K562 (cell line): ENCODE data around the gene GRAMD4. TPM values are rescaled to one million over a fixed set of nuclear protein-coding genes. Genes with fewer than 3 reads are reported as not detected.

Experiments used
- ATAC-seq: fragments of 200-7000 bp; cut with Tn5 transposase; 3 replicates; pipeline ENCODE4 v1.9.1; 2020; ENCODE audit warnings: moderate library complexity
- BruUV-seq: library from RNA; stranded (reverse); fragments of 400-500 nt; replicated peaks from 2 replicates; lab custom pipeline; 2021; lab: Mats Ljungman, UMichigan
- CTCF ChIA-PET: fragments of 300-600 bp; formaldehyde crosslinking; extraction: SDS; loops from one replicate; lab custom pipeline; 2021; ENCODE audit warnings: low intra/inter-chr PET ratio; lab: Yijun Ruan, JAX
- POLR2A ChIA-PET: fragments of 300-600, 350-650 bp; sonication (Branson Sonifier 250); formaldehyde crosslinking; extraction: SDS; loops from one replicate; lab custom pipeline; 2021; ENCODE audit warnings: antibody characterized with exemption, inconsistent platforms; lab: Yijun Ruan, JAX
- DNase-seq, 4 experiments: peaks; one replicate each; pipeline versions ENCODE4 v3.0.0 to v3.0.0-alpha.2; 2011 to 2018; ENCODE audit warnings: low spot score in 3 of 4, mixed read lengths in 3 of 4; ENCODE audit errors: extremely low read depth in 1 of 4
- FAIRE-seq: peaks from 2 replicates; lab custom pipeline; 2011; peaks lifted over from hg19 to GRCh38; lab: Jason Lieb, UNC
- H2AFZ ChIP-seq: 2 replicates; pipeline ENCODE4 v1.6.0; 2011; ENCODE audit warnings: low read depth, low read length, control low read depth, inconsistent platforms
- H3K27ac ChIP-seq: fragments of 200-600 bp; 3 replicates; pipeline ENCODE4 v1.8.0; 2011; ENCODE audit warnings: low read depth, mild to moderate bottlenecking, control low read depth, inconsistent platforms, low read length, moderate library complexity, mixed read lengths; ENCODE audit errors: extremely low read depth
- H3K27me3 ChIP-seq, 2 experiments: fragments of 300-600 bp in 1 of 2; 2 replicates in 1 of 2; 3 replicates in 1 of 2; pipeline versions ENCODE4 v1.6.0 to v1.8.0; 2011; ENCODE audit warnings: inconsistent platforms in 2 of 2, low read length in 2 of 2, mild to moderate bottlenecking in 1 of 2, mixed read lengths in 1 of 2, moderate library complexity in 1 of 2; ENCODE audit not compliant: control insufficient read depth in 2 of 2, insufficient read depth in 2 of 2
- H3K36me3 ChIP-seq: fragments of 300-600 bp; 3 replicates; pipeline ENCODE4 v1.8.0; 2011; ENCODE audit warnings: mild to moderate bottlenecking, low read length, inconsistent platforms; ENCODE audit not compliant: control insufficient read depth, insufficient read depth
- H3K4me1 ChIP-seq, 2 experiments: fragments of 200-600 bp in 1 of 2; replicated peaks in 1 of 2; 2 replicates in 1 of 2; 3 replicates in 1 of 2; pipeline versions ENCODE4 v1.5.1 to v1.8.0; 2011; ENCODE audit warnings: inconsistent platforms in 2 of 2, low read length in 2 of 2, mild to moderate bottlenecking in 1 of 2, mixed read lengths in 1 of 2, moderate library complexity in 1 of 2; ENCODE audit not compliant: control insufficient read depth in 2 of 2, insufficient read depth in 2 of 2
- H3K4me2 ChIP-seq: 2 replicates; pipeline ENCODE4 v1.6.1; 2011; ENCODE audit warnings: low read length, control low read depth, inconsistent platforms, mixed read lengths; ENCODE audit not compliant: insufficient read depth
- H3K4me3 ChIP-seq: fragments of 200-600 bp; sonication (generic), shearing (Covaris generic); 2 replicates; pipeline ENCODE4 v1.5.1; 2016; ENCODE audit warnings: control low read depth, inconsistent platforms
- H3K79me2 ChIP-seq: fragments of 200-600 bp; 3 replicates; pipeline ENCODE4 v1.8.0; 2011; ENCODE audit warnings: low read length, inconsistent platforms; ENCODE audit not compliant: control insufficient read depth, insufficient read depth
- H3K9ac ChIP-seq, 2 experiments: 2 replicates each; pipeline versions ENCODE4 v1.6.0 to v1.6.1; 2011; ENCODE audit warnings: low read depth in 2 of 2, low read length in 2 of 2, control low read depth in 1 of 2, inconsistent platforms in 1 of 2, mild to moderate bottlenecking in 1 of 2, mixed read lengths in 1 of 2; ENCODE audit not compliant: insufficient read depth in 1 of 2
- H3K9me1 ChIP-seq: one replicate; pipeline ENCODE4 v1.6.0; 2011; ENCODE audit warnings: inconsistent platforms, mild to moderate bottlenecking, low read length, moderate library complexity; ENCODE audit not compliant: control insufficient read depth, insufficient read depth
- H3K9me3 ChIP-seq: replicated peaks from 2 replicates; pipeline ENCODE4 v1.5.1; 2011; ENCODE audit warnings: low read depth, low read length, inconsistent platforms; ENCODE audit not compliant: control insufficient read depth, insufficient read depth
- H4K20me1 ChIP-seq: replicated peaks from 2 replicates; pipeline ENCODE4 v1.6.1; 2011; ENCODE audit warnings: low read length, inconsistent platforms, mixed read lengths; ENCODE audit not compliant: control insufficient read depth, insufficient read depth
- CBX2 ChIP-seq: fragments of 200-600 bp; sonication (generic); IDR thresholded peaks from one replicate; pipeline ENCODE4 v1.6.1; 2012; ENCODE audit warnings: mild to moderate bottlenecking, low read length, inconsistent platforms; ENCODE audit not compliant: insufficient read depth, poor library complexity, severe bottlenecking
- ELK1 ChIP-seq: sonication (generic); formaldehyde crosslinking; IDR thresholded peaks from 2 replicates; pipeline ENCODE4 v1.8.1; 2022; ENCODE audit warnings: missing genetic modification reagents
- ERF ChIP-seq: fragments of 450-650 bp; formaldehyde crosslinking; IDR thresholded peaks from 2 replicates; pipeline ENCODE4 v1.4.0; 2020; ENCODE audit warnings: mild to moderate bottlenecking, mixed read lengths
- FOXP4 ChIP-seq: sonication (generic); formaldehyde crosslinking; IDR thresholded peaks from 2 replicates; pipeline ENCODE4 v1.8.0; 2022; ENCODE audit warnings: mild to moderate bottlenecking, missing genetic modification reagents, borderline replicate concordance
- HMGXB4 ChIP-seq: sonication (generic); formaldehyde crosslinking; IDR thresholded peaks from 2 replicates; pipeline ENCODE4 v1.8.1; 2023; ENCODE audit warnings: mild to moderate bottlenecking, missing genetic modification reagents
- HNRNPLL ChIP-seq: fragments of 200-400 bp; formaldehyde crosslinking; IDR thresholded peaks from 2 replicates; pipeline ENCODE4 v1.6.1; 2017; ENCODE audit warnings: low read length, low read depth, mild to moderate bottlenecking; ENCODE audit not compliant: poor library complexity, severe bottlenecking
- MCM5 ChIP-seq: fragments of 450-650 bp; IDR thresholded peaks from 2 replicates; pipeline ENCODE4 v1.6.1; 2016; ENCODE audit warnings: low read depth
- PTRF ChIP-seq: fragments of 450-650 bp; IDR thresholded peaks from 2 replicates; pipeline ENCODE4 v1.6.1; 2016; ENCODE audit warnings: mild to moderate bottlenecking, missing genetic modification characterization, missing compliant biosample characterization
- RBFOX2 ChIP-seq: fragments of 200-400 bp; formaldehyde crosslinking; IDR thresholded peaks from 2 replicates; pipeline ENCODE4 v1.6.1; 2017; ENCODE audit warnings: low read depth, mild to moderate bottlenecking, low read length, moderate library complexity
- ZNF232 ChIP-seq: sonication (generic); formaldehyde crosslinking; IDR thresholded peaks from 2 replicates; pipeline ENCODE4 v1.8.0; 2022; ENCODE audit warnings: mild to moderate bottlenecking, missing genetic modification reagents
- WGBS: fragments of 100-300 bp; shearing (Covaris generic); methylation state at CpG from one replicate; pipeline ENCODE4 v1.1.6; 2016; ENCODE audit warnings: low coverage, mixed read lengths; ENCODE audit not compliant: insufficient coverage; ENCODE audit errors: missing lambda C conversion rate; 5-methylcytosine and 5-hydroxymethylcytosine counted together
- in situ Hi-C: fragments of 300-500 bp; cut with MboI; formaldehyde crosslinking; loops from 4 replicates; pipeline ENCODE4 v1.15.0; 2018; ENCODE audit warnings: inconsistent platforms, mixed read lengths
- intact Hi-C: fragments of 100-400 bp; cut with micrococcal nuclease; formaldehyde crosslinking; loops from 2 replicates; pipeline ENCODE4 v1.14.2; 2022
- polyA plus RNA-seq, 8 experiments: library from polyadenylated mRNA; depleted of rRNA in 4 of 8; stranded (reverse) in 5 of 8; unstranded in 3 of 8; fragments of >200 nt; fragmentation: Nextera tagmentation in 2 of 8; fragmentation: Illumina TruSeq in 1 of 8; extraction: Ambion mirVana in 2 of 8; extraction: Trizol in 1 of 8; gene quantifications; 2 replicates each; pipeline versions ENCODE4 v1.2.1 to v1.2.3, GENCODE V29; 2011 to 2014; ENCODE audit warnings: inconsistent platforms in 1 of 8, missing spikeins in 1 of 8
- total RNA-seq, 7 experiments: library from RNA; depleted of rRNA in 6 of 7; stranded (reverse); fragments of >200 nt in 6 of 7; fragmentation: Illumina TruSeq in 2 of 7; extraction: Trizol in 2 of 7; gene quantifications; 2 replicates each; pipeline versions ENCODE4 v1.2.1 to v1.2.3, GENCODE V29; 2011 to 2021; ENCODE audit warnings: low replicate concordance in 1 of 7

The GRAMD4 gene
- total and polyA plus RNA-seq, 9 of the 15 experiments (the other 6 are each of a cell fraction or from before 2014, with no cell fraction given), result 0.18 to 44.8 (median 18.6) TPM

GRCh38 chr22:46576556-46577367 lies 43.4 kb upstream of the GRAMD4 start (continued):
- no peak for TF ChIP-seq MCM5
- no peak for TF ChIP-seq CBX2
- peak; percentile 65; the same call in 1 of the 2 replicates for TF ChIP-seq ERF (CRISPR knock-in tag)
- no peak for TF ChIP-seq ELK1 (CRISPR knock-in tag)

- intact Hi-C loops, result no loop called here
- no peaks in the 10 kb centered on the region for H3K9me3 ChIP-seq
- POLR2A ChIA-PET, result no interaction called here
- CTCF ChIA-PET, result no interaction called here
- H3K4me2 ChIP-seq, result peak overlapping the region; percentile 78
- no TSS peak for BruUV-seq
- peak overlapping the region; percentile 71 to 95 for H3K9ac ChIP-seq
- in situ Hi-C loops, result no loop called here
- 0 out of 3 replicates have a peak, but pooled peaks have one; percentile 6 for ATAC-seq
- H3K79me2 ChIP-seq, result peaks cover 54% of the 10 kb centered on the region
- 5% methylated on average over 11 of the region's 65 CpGs for WGBS
- peak overlapping the region; percentile 70 for H3K27ac ChIP-seq
- H3K4me3 ChIP-seq, result peak overlapping the region; percentile 57
- no peaks in the 10 kb centered on the region for H3K27me3 ChIP-seq
- H4K20me1 ChIP-seq, result peaks cover 9% of the 10 kb centered on the region
- peak in 3 of 4 experiments; percentile 27 to 66 (median 66) for DNase-seq
- H3K9me1 ChIP-seq, result no peaks in the 10 kb centered on the region
- peaks cover 4% of the 10 kb centered on the region; the same call in 2 of the 3 replicates for H3K36me3 ChIP-seq
- FAIRE-seq, result no peak
- H3K4me1 ChIP-seq, result peaks cover 44 to 67% of the 10 kb centered on the region in 2 experiments
- H2AFZ ChIP-seq, result no peak overlapping the region
- no peak for TF ChIP-seq ZNF232
- TF ChIP-seq HNRNPLL, result no peak
- TF ChIP-seq PTRF (tag), result no peak
- TF ChIP-seq HMGXB4 (CRISPR knock-in tag), result no peak
- peak; percentile 18; the same call in 1 of the 2 replicates for TF ChIP-seq RBFOX2
- no peak for TF ChIP-seq FOXP4
These were observed 42.6 kb upstream of the GRAMD4 start for GRCh38 chr22:46577368-46578249.
